Activated CD8-positive, alpha-beta memory T cell treated with anti-CD3 and anti-CD28 coated beads for 48 hours (primary cell): ENCODE data around the gene DCDC2.
"Not testable (repeated sequence)": the region's sequence is repeated elsewhere in the genome, so short reads cannot be mapped to it uniquely, and the experiment has no call there.

Experiments used
- DNase-seq, 3 experiments: peaks; one replicate each; pipeline ENCODE4 v3.0.0-alpha.2; 2020; ENCODE audit warnings: low read depth in 2 of 3, low spot score in 2 of 3

The DCDC2 gene

DNA sequence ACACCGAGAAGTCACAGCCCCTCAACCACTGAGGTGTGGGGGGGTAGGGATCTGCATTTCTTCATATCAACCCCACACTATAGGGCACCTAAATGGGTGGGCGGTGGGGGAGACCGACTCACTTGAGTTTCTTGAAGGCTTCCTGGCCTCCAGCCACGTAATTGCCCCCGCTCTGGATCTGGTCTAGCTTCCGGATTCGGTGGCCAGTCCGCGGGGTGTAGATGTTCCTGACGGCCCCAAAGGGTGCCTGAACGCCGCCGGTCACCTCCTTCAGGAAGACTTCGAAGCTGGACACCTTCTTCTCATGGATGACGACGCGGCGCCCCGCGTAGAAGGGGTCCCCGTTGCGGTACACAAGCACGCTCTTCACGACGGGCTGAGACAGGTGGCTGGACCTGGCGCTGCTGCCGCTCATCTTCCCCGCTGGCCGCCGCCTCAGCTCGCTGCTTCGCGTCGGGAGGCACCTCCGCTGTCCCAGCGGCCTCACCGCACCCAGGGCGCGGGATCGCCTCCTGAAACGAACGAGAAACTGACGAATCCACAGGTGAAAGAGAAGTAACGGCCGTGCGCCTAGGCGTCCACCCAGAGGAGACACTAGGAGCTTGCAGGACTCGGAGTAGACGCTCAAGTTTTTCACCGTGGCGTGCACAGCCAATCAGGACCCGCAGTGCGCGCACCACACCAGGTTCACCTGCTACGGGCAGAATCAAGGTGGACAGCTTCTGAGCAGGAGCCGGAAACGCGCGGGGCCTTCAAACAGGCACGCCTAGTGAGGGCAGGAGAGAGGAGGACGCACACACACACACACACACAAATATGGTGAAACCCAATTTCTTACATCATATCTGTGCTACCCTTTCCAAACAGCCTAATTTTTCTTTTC is at the start of gene DCDC2:
Gene DCDC2 (minus strand): TSS at position 724 of the 883 bp plus-strand sequence. CDS start 309 bp downstream, at position 415.
- no peak for DNase-seq

DNA sequence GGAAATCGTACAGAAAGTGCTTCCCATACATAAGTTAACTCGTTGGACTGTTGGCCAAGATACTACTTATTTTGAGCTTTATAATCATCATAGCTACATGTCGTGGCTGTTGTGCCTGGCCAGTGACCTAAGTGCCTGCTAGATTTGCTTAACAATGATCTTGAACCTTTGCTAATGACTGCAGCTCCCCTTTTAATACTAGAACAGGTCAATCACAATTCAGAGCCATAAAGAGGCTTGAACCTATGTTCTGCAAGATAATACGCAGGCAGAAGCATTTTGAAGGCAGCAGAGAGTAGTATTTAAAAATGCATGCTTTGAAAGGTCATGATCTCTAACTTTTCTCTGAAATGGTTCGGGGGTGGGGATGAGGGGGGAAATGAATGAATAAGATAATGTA is 47.4 kb upstream of the DCDC2 start:
- DNase-seq = no peak

GRCh38 chr6:24403501-24403824 is 45.6 kb upstream of the DCDC2 start:
- no peak for DNase-seq

DNA sequence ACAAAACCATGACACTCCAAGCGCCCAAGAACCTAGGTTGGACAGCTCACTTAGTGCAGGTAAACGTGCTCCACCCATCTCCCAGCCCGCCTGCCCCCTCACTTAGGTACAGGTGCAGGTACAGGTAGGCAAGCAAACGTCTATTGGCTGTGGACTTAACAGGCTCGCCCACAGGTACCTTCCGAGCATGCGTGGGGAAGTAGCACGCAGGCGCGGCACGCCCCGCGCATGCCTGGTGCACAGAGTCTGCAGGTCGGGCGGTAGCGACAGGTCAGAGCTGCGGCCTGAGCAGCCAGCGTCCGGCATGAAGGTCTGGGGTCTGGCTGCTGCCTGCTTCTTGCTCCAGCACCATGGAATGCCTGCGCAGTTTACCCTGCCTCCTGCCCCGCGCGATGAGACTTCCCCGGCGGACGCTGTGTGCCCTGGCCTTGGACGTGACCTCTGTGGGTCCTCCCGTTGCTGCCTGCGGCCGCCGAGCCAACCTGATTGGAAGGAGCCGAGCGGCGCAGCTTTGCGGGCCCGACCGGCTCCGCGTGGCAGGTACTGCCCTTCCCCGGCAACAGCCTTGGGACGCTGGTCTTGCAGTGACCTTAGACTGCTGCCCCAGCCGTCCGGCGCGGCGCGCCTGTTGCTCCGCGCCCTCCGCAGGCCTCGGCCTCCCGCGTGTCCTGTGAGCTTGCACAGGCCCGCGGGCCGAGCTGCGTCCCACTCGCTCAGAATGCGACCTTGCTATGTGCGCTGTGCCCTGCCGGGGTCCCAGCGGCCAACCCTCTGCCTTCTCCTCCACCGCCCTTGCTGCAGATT is 45.0 kb upstream of the DCDC2 start, which contains the start of gene MRS2:
Gene MRS2 (plus strand): TSS at position 240 of the 804 bp plus-strand sequence. CDS start 111 bp downstream, at position 351.
- DNase-seq = peak; percentile 36 to 58 (median 45)

DNA sequence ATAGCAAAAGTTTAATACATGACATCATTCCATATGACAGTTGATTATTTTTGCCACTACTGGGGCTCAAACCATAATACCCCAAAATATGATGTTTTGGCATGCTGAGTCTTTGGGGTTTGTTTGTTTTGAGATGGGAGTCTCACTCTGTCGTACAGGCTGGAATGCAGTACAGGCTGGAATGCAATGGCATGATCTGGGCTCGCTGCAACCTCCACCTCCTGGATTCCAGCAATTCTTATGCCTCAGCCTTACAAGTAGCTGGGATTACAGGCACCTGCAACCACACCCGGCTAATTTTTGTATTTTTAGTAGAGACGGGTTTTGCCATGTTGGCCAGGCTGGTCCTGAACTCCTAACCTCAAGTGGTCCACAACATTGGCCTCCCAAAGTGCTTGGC is 43.6 kb upstream of the DCDC2 start:
- DNase-seq = no peak

DNA sequence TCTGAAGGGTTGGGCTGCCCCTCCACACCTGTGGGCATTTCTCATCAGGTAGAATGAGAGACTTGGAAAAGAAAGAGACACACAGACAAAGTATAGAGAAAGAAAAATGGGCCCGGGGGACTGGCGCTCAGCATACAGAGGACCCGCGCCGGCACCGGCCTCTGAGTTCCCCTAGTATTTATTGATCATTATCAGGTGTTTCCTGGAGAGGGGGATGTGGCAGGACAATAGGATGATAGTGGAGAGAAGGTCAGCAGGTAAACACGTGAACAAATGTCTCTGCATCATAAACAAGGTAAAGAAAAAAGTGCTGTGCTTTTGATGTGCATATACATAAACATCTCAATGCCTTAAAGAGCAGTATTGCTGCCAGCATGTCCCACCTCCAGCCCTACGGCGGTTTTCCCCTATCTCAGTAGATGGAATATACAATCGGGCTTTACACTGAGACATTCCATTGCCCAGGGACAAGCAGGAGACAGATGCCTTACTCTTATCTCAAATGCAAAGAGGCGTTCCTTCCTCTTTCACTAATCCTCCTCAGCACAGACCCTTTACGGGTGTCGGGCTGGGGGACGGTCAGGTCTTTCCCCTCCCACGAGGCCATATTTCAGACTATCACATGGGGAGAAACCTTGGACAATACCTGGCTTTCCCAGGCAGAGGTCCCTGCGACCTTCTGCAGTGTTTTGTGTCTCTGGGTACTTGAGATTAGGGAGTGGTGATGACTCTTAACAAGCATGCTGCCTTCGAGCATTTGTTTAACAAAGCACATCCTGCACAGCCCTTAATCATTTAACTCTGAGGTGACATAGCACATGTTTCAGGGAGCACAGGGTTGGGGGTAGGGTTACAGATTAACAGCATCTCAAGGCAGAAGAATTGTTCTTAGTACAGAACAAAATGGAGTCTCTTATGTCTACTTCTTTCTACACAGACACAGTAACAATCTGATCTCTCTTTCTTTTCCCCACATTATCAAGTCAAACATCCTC is 42.5 kb upstream of the DCDC2 start:
- not testable (repeated sequence) for DNase-seq

GRCh38 chr6:24397631-24398030 is 39.8 kb upstream of the DCDC2 start:
- no peak for DNase-seq

DNA sequence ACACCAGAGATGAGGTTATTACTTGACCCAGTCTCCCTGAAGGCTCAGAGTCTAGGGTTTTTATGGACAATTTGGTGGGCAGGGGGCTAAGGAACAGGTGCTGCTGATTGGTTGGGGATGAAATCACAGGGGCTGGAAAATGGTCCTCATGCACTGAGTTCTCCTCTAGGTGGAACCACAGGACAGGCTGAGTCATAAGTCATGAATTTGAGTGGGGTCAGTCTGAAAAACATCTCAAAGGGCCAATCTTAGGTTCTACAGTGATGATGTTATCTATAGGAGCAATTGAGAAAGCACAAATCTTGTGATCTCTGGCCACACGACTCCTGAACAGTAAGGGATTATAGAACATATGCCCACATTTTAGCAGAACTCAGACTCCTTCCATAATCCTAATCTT is 39.0 kb upstream of the DCDC2 start:
- no peak for DNase-seq

- no peak for DNase-seq
These were observed 37.0 kb upstream of the DCDC2 start for GRCh38 chr6:24394780-24395437.

- DNase-seq = no peak
These were observed 36.4 kb upstream of the DCDC2 start for GRCh38 chr6:24394061-24394779.

DNA sequence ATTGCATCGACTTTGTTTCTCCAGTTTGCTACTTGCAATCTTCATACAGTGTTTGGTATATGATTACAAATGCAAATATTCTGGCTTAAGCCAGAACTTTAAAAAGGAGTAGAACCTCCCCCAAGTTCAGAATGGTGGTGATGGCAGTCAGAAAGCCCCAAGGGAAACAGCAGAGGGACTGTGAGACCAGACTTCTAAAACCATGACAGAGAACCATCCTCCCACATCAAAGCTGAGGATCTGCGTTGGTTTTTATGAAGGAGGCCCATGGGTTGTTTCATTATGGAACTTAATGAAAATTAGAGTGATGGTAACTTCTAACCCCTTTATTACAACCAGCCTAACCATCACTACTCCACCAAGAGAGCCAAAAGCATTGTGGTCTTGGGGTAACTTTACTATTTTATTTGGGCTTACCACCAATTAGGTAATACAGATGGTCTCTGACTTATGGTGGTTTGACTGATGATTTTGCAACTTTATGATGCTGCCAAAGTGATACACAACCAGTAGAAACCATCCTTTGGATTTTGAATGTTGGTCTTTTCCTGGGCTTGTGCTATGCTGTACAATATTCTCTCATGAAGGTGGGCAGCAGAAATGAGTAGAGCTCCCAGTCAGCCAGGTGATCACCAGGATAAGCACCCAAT is 34.0 kb upstream of the DCDC2 start:
- DNase-seq = no peak

GRCh38 chr6:24391208-24391607 is 33.3 kb upstream of the DCDC2 start:
- DNase-seq = no peak

DNA sequence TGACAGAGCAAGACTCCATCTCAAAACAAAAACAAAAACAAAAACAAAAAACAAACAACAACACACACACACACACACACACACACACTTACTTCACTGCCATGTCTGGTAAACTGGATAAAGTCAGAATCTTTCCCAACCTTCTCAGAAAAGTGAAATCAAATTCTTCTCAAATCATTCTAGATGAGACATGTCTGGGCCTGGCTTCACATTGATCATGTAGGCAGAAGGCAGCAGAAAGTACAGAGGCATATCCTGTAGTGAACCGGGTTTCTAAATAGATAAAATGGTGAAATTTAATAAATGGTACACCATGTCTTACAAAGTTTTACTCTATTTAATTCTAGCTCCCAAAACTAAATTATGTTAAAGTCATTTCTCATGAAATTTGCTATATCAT is 30.0 kb upstream of the DCDC2 start:
- no peak for DNase-seq

DNA sequence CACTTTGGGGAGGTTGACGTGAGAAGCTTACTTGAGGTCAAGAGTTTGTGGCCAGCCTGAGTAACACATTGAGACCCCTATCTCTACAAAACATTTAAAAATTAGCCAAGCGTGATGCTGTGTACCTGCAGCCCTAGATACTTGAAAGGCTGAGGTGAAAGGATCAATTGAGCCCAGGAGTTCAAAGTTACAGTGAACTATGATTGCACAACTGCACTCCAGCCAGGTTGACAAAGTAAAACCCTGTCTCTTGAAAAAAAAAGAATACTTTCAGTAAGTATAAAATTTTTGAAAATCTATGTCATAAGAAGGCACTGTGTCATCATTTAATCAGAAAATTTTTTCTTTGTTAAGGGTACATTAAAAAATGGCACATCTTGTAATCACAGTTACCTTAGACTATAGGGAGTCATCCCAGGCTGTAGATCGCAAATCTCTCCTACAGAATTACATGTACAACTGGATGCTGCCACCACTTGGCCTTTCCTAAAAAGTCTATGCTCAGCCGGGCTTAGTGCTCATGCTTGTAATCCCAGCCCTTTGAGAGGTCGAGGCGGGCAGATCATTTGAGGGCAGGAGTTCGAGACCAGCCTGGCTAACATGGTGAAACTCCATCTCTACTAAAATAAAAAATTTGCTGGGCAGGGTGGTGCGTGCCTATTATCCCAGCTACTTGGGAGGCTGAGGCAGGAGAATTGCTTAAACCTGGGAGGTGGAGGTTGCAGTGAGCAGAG is 27.8 kb upstream of the DCDC2 start:
- DNase-seq = no peak

GRCh38 chr6:24384369-24385130 is 26.7 kb upstream of the DCDC2 start:
- not testable (repeated sequence) for DNase-seq

GRCh38 chr6:24382891-24383494 is 25.1 kb upstream of the DCDC2 start:
- DNase-seq = not testable (repeated sequence)

- no peak for DNase-seq
These were observed 24.3 kb upstream of the DCDC2 start for GRCh38 chr6:24382220-24382540.
